Osteocyte (in vitro differentiated cells): ENCODE results near the gene PAK1. TPM values are rescaled to one million over a fixed set of nuclear protein-coding genes. Genes with fewer than 3 reads are reported as not detected.

Source experiments
- DNase-seq: peaks from one replicate; pipeline ENCODE4 v3.0.0; 2021; ENCODE audit warnings: mixed read lengths; ENCODE audit not compliant: unreplicated experiment; ENCODE audit errors: extremely low spot score
- H3K27ac Mint-ChIP-seq: one replicate; pipeline ENCODE4 v1.8.0; 2021; ENCODE audit warnings: mild to moderate bottlenecking, mixed read lengths; ENCODE audit not compliant: unreplicated experiment
- H3K27me3 Mint-ChIP-seq: one replicate; pipeline ENCODE4 v1.8.0; 2021; ENCODE audit warnings: mixed read lengths; ENCODE audit not compliant: unreplicated experiment
- H3K36me3 Mint-ChIP-seq: one replicate; pipeline ENCODE4 v1.8.0; 2021; ENCODE audit warnings: mixed read lengths; ENCODE audit not compliant: unreplicated experiment
- H3K4me1 Mint-ChIP-seq: one replicate; pipeline ENCODE4 v1.8.0; 2021; ENCODE audit warnings: mixed read lengths; ENCODE audit not compliant: unreplicated experiment
- H3K4me3 Mint-ChIP-seq: one replicate; pipeline ENCODE4 v1.8.0; 2021; ENCODE audit warnings: mild to moderate bottlenecking, moderate library complexity, mixed read lengths; ENCODE audit not compliant: unreplicated experiment
- H3K9me3 Mint-ChIP-seq: one replicate; pipeline ENCODE4 v1.8.0; 2021; ENCODE audit warnings: mixed read lengths; ENCODE audit not compliant: unreplicated experiment
- total RNA-seq: library from RNA; stranded (reverse); gene quantifications from 2 replicates; pipeline ENCODE4 v1.2.1, GENCODE V29; 2021
- TF ChIP-seq, protein P1 (sequence below): fragments of 200-600 bp; sonication (generic); IDR thresholded peaks from 2 replicates; pipeline ENCODE4 v1.5.0; 2021; ENCODE audit warnings: antibody characterized with exemption, mild to moderate bottlenecking, moderate library complexity

PAK1 gene
- total RNA-seq, 1 donor from 2014 or later = 20.9 TPM

DNA sequence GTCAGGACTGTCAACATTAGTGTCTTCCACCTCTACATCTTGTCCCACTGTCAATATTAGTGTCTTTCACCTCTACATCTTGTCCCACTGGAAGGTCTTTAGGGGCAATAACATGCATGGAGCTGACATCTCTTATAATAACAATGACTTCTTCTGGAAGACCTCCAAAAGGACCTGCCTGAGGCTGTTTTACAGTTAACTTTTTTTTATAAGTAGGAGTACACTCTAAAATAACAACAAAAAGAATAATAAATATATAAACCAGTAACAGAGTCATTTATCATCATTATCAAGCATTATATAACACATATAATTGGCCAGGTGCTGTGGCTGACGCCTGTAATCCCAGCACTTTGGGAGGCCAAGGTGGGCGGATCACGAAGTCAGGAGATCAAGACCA lies 57.5 kb downstream of the PAK1 start:
- Mint-ChIP-seq H3K27me3 (no peaks in the 10 kb centered on the region), H3K36me3 (no peaks in the 10 kb centered on the region), H3K4me3 (no peak overlapping the region), H3K27ac (no peak overlapping the region), H3K9me3 (no peaks in the 10 kb centered on the region), H3K4me1 (peaks cover 6% of the 10 kb centered on the region)
- no peak for DNase-seq
- TF ChIP-seq, protein P1, sequence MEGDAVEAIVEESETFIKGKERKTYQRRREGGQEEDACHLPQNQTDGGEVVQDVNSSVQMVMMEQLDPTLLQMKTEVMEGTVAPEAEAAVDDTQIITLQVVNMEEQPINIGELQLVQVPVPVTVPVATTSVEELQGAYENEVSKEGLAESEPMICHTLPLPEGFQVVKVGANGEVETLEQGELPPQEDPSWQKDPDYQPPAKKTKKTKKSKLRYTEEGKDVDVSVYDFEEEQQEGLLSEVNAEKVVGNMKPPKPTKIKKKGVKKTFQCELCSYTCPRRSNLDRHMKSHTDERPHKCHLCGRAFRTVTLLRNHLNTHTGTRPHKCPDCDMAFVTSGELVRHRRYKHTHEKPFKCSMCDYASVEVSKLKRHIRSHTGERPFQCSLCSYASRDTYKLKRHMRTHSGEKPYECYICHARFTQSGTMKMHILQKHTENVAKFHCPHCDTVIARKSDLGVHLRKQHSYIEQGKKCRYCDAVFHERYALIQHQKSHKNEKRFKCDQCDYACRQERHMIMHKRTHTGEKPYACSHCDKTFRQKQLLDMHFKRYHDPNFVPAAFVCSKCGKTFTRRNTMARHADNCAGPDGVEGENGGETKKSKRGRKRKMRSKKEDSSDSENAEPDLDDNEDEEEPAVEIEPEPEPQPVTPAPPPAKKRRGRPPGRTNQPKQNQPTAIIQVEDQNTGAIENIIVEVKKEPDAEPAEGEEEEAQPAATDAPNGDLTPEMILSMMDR = no peak

DNA sequence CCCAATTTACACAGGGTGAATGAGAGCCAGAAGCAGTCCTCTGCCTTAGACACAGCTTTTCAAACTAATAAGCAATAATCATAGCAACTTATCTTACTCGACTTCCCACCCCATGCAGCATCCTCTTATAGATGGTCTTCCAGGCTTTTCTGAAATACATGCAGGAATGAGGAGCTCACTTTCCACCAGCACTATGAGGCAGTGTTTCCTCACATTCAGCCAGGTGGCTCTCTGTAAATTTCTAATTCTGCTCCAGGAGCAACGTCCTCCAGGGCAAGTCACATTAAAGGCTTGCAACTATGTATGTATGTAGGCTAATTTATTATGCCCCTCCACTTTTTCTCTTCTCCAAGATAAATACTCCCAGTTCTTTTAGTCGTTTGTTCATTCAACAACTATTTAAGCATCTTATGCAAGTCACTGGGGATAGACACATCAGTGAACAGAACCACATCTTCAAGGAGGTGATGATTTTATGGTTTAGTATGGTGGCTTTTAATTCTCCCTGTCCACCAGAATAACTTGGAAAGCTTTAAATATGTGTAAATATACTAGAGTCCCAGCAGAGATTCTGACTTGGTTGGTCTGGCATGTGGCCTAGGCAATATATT lies 59.9 kb downstream of the PAK1 start:
- DNase-seq = no peak
- Mint-ChIP-seq H3K27me3 (no peaks in the 10 kb centered on the region), H3K4me1 (peaks cover 19% of the 10 kb centered on the region), H3K36me3 (no peaks in the 10 kb centered on the region), H3K27ac (no peak overlapping the region), H3K9me3 (no peaks in the 10 kb centered on the region), H3K4me3 (no peak overlapping the region)
- TF ChIP-seq, protein P1 = no peak

DNA sequence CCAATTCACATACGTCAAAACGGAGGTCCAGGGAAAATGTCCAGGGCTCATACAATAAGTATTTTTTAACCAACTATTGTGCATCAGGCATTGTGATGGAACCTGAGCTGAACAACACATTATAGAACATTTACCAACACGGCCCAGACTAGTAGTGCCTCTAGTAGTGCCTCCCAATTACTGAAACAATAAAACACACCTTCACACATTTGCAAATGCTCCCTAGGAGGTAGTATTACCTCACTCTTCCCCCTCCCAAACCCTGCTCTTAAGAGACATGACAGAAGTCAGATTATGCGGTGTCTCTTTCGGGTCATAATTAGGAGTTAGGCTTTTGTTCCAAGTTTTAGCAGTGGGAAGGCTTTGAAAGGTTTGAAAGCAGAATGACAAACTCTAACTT lies 61.1 kb downstream of the PAK1 start:
- Mint-ChIP-seq H3K27me3 (no peaks in the 10 kb centered on the region), H3K4me3 (peak overlapping the region; percentile 37), H3K36me3 (no peaks in the 10 kb centered on the region), H3K4me1 (peaks cover 19% of the 10 kb centered on the region), H3K9me3 (no peaks in the 10 kb centered on the region), H3K27ac (no peak overlapping the region)
- TF ChIP-seq, protein P1 = no peak
- DNase-seq = no peak

DNA sequence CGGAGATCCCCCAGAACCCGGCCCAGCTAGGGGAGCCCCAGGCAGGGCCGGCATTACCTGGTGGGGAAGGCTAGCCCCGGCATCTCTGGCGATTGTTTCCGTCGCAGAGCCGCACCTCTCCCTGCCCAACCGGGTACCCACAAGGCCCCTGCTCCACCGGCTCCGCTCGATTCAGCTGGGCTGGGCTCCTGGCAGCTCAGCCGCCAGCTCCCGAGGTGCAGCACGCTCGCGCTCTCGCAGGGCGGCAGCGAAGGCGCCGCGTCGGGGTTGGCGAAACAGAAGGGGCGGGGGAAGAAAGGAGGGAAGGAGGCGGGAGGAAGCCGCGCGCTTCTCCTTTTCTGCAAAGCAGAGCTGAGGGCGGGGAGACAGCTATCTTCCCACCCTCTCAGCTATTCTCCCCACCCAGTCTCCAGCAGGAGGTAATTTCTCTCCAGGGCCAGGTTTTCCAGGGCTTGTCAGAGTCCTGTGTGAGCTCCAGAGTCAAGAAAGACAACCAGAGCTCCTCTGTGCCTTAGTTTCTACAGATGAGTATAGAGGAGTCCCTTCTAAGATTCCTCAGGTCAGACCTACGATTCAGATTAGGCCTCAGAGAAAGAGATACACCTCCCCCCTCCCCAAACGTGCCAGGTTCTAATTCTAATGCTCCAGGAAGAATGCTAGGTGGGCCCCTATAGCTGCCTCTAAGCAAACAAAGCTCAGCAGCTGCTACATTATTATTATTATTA lies 62.0 kb downstream of the PAK1 start:
- H3K27ac Mint-ChIP-seq = peak overlapping the region; percentile 65

DNA sequence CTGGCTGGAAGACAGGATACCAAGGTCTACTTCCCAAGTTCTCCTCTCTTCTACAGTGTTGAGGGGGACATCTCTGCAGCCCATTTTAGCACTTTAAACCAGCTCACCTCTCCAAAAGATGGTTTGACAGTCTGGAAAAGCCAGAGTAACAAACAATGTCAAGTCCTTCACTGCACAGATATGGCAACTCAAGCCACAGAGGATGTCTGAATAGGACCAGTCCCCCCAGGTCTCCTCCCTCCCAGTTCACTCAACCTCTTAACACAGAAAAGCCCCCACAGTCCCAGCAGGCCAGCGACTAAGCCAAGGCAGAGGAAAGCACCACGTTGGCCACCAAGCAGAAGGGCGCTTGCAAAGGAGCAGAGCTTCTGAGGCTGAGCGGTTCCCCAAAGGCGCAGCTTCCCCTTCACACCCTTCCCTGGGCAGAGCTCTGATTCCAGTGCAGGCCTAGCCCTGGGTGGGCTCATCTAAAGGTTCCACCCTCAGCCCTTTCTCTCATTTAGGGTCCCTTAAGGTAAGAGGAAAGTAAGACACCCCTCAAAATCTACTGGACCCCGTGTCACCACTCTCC lies 62.7 kb downstream of the PAK1 start:
- TF ChIP-seq, protein P1 = no peak
- Mint-ChIP-seq H3K9me3 (no peaks in the 10 kb centered on the region), H3K27ac (peak overlapping the region; percentile 65), H3K36me3 (no peaks in the 10 kb centered on the region), H3K4me1 (peaks cover 25% of the 10 kb centered on the region), H3K4me3 (peak overlapping the region; percentile 90), H3K27me3 (no peaks in the 10 kb centered on the region)
- DNase-seq = no peak

More for the DNA sequence above, 62.0 kb downstream of the PAK1 start:
- Mint-ChIP-seq H3K9me3 (no peaks in the 10 kb centered on the region), H3K4me1 (peaks cover 25% of the 10 kb centered on the region), H3K36me3 (no peaks in the 10 kb centered on the region), H3K27me3 (no peaks in the 10 kb centered on the region), H3K4me3 (peak overlapping the region; percentile 90)
- peak; percentile 93 for DNase-seq
- TF ChIP-seq, protein P1 = peak; percentile 19
